Stomach (tissue), 9 donors: ENCODE measurements around the gene CELA3A. TPM values are rescaled to one million over a fixed set of nuclear protein-coding genes. Genes with fewer than 3 reads are reported as not detected.
"Not testable (repeated sequence)": the region's sequence is repeated elsewhere in the genome, so short reads cannot be mapped to it uniquely, and the experiment has no call there.

Experiments
- DNase-seq, 2 donors: peaks; one replicate each; pipeline versions ENCODE4 v3.0.0 to v3.0.0-alpha.2; 2013 to 2019
- H3K27ac ChIP-seq, 5 donors: fragments of 200-600 bp in 4 of 5; sonication (generic) in 4 of 5; one replicate each; pipeline ENCODE4 v1.5.1; 2013 to 2019; ENCODE audit warnings: mild to moderate bottlenecking in 1 of 5, moderate library complexity in 1 of 5
- H3K27me3 ChIP-seq, 3 donors: fragments of 200-600 bp; sonication (generic); one replicate each; pipeline ENCODE4 v1.5.1; 2017 to 2019; ENCODE audit warnings: mixed run types in 1 of 3
- H3K36me3 ChIP-seq, 4 donors: fragments of 200-600 bp; sonication (generic); 1 replicate in 3 of 4; 2 replicates in 1 of 4; pipeline ENCODE4 v1.5.1; 2016 to 2019
- H3K4me1 ChIP-seq, 4 donors: fragments of 200-600 bp; sonication (generic); one replicate each; pipeline ENCODE4 v1.5.1; 2016 to 2019
- H3K4me3 ChIP-seq, 4 donors: fragments of 200-600 bp; sonication (generic) in 3 of 4; one replicate each; pipeline ENCODE4 v1.5.1; 2016 to 2019; ENCODE audit warnings: mild to moderate bottlenecking in 1 of 4
- H3K9me3 ChIP-seq, 4 donors: fragments of 200-600 bp; sonication (generic); one replicate each; pipeline ENCODE4 v1.5.1; 2016 to 2019
- CTCF ChIP-seq, 7 experiments: fragments of 450-650 bp in 4 of 7; fragments of 200-600 bp in 3 of 7; sonication (generic) in 3 of 7; IDR thresholded peaks; one replicate each; pipeline ENCODE4 v1.5.1; 2016 to 2019; ENCODE audit warnings: antibody characterized with exemption in 7 of 7, control low read depth in 2 of 7, mild to moderate bottlenecking in 1 of 7
- WGBS, 5 donors: extraction: QIAGEN DNeasy Blood & Tissue Kit in 3 of 5; methylation state at CpG; one replicate each; pipeline versions ENCODE4 v1.1.5 to v1.1.7; 2013 to 2018; 5-methylcytosine and 5-hydroxymethylcytosine counted together
- intact Hi-C: fragments of 100-400 bp; cut with DNase I; formaldehyde crosslinking; loops from one replicate; pipeline ENCODE4 v1.15.1; 2023; ENCODE audit warnings: low total_unique reads
- polyA plus RNA-seq, 3 donors: library from polyadenylated mRNA; stranded (reverse); fragments of 200-250 nt; gene quantifications; one replicate each; pipeline ENCODE4 v1.2.3, GENCODE V29; 2013
- total RNA-seq, 5 donors: library from RNA; depleted of rRNA; stranded (reverse); fragments of >200 nt; gene quantifications; one replicate each; pipeline versions ENCODE4 v1.1.0 to v1.2.3, GENCODE V29; 2014 to 2016
- donor health status: healthy with polysubstance abuse.
- donor health status: Bipolar disorder and iron deficiency.
- donor health status: healthy.

CELA3A gene
- total and polyA plus RNA-seq, 8 donors, result 3.6 to 62.9 (median 17.2) TPM; not detected in 3

GRCh38 chr1:22005261-22006149, 4.0 kb downstream of the CELA3A start:
- intact Hi-C loops, H3K4me3 ChIP-seq, H3K4me1 ChIP-seq, H3K36me3 ChIP-seq, H3K27me3 ChIP-seq, H3K9me3 ChIP-seq, H3K27ac ChIP-seq: not testable (repeated sequence)
- WGBS, 5 donors, result 43 to 69% (median 63%) methylated on average over 10 to 18 of the region's 18 CpGs
- TF ChIP-seq CTCF (IDR thresholded peaks at IDR 0.05), result peak in 4 of 7 experiments; percentile 11 to 20 (median 16)
- peak; percentile 68 to 70 for DNase-seq

GRCh38 chr1:22006736-22007135, 5.3 kb downstream of the CELA3A start:
- DNase-seq, H3K4me1 ChIP-seq, H3K36me3 ChIP-seq, intact Hi-C loops, H3K27ac ChIP-seq, H3K27me3 ChIP-seq, H3K4me3 ChIP-seq, H3K9me3 ChIP-seq: not testable (repeated sequence)
- 71 to 94% (median 85%) methylated on average over 9 to 13 of the region's 13 CpGs for WGBS, 5 donors

GRCh38 chr1:22007262-22007661, 5.8 kb downstream of the CELA3A start:
- intact Hi-C loops, H3K36me3 ChIP-seq, DNase-seq, H3K27me3 ChIP-seq, H3K4me3 ChIP-seq, H3K4me1 ChIP-seq, H3K27ac ChIP-seq, H3K9me3 ChIP-seq: not testable (repeated sequence)
- 53 to 72% (median 69%) methylated on average over 7 to 9 of the region's 10 CpGs for WGBS, 5 donors

GRCh38 chr1:22009566-22009965, 8.1 kb downstream of the CELA3A start:
- DNase-seq, H3K36me3 ChIP-seq, H3K27ac ChIP-seq, intact Hi-C loops, H3K4me1 ChIP-seq, H3K9me3 ChIP-seq, H3K4me3 ChIP-seq, H3K27me3 ChIP-seq: not testable (repeated sequence)
- WGBS, 5 donors, result 81 to 88% (median 84%) methylated on average over 9 to 11 of the region's 11 CpGs

GRCh38 chr1:22012752-22013151, 11.3 kb downstream of the CELA3A start:
- H3K4me1 ChIP-seq, H3K36me3 ChIP-seq, intact Hi-C loops, DNase-seq, H3K9me3 ChIP-seq, H3K4me3 ChIP-seq, H3K27me3 ChIP-seq, H3K27ac ChIP-seq: not testable (repeated sequence)
- WGBS, 5 donors, result 73 to 85% (median 77%) methylated on average over 3 to 4 of the region's 4 CpGs

GRCh38 chr1:22014575-22015206, 13.2 kb downstream of the CELA3A start:
- H3K27me3 ChIP-seq, intact Hi-C loops, H3K36me3 ChIP-seq, H3K4me3 ChIP-seq, H3K4me1 ChIP-seq, H3K9me3 ChIP-seq, DNase-seq, H3K27ac ChIP-seq: not testable (repeated sequence)
- WGBS, 5 donors, result 82 to 94% (median 91%) methylated on average over 13 of the region's 13 CpGs
